NCI-H2196 treated with DMSO at 0.1 percent for 48 hours (cell line): Measurements from ENCODE around the gene IPCEF1.
A peak's percentile ranks its signal among the peaks of the same experiment; 100 is the strongest.

Experiments used
- DNase-seq: peaks from one replicate; lab custom pipeline; 2025; ENCODE audit not compliant: unreplicated experiment; lab: John Stamatoyannopoulos, UW

Gene IPCEF1

GRCh38 chr6:154297721-154298120 is 58.9 kb downstream of the IPCEF1 start:
- no peak for DNase-seq

GRCh38 chr6:154297210-154297609 is 59.4 kb downstream of the IPCEF1 start:
- DNase-seq, result no peak

GRCh38 chr6:154295733-154296132 is 60.9 kb downstream of the IPCEF1 start:
- no peak for DNase-seq

- DNase-seq, result no peak
These were observed 63.6 kb downstream of the IPCEF1 start for GRCh38 chr6:154292855-154293519.

GRCh38 chr6:154292066-154292465 is 64.5 kb downstream of the IPCEF1 start:
- DNase-seq, result no peak

GRCh38 chr6:154289818-154290508 is 66.6 kb downstream of the IPCEF1 start:
- DNase-seq, result peak; percentile 35

- no peak for DNase-seq
These were observed 70.8 kb downstream of the IPCEF1 start for GRCh38 chr6:154285826-154286225.

GRCh38 chr6:154284313-154284853 is 72.2 kb downstream of the IPCEF1 start:
- DNase-seq, result no peak

- DNase-seq, result no peak
These were observed 76.1 kb downstream of the IPCEF1 start for GRCh38 chr6:154280521-154280920.

- DNase-seq, result no peak
These were observed 79.0 kb downstream of the IPCEF1 start for GRCh38 chr6:154277629-154278017.

- DNase-seq, result peak; percentile 38
These were observed 79.6 kb downstream of the IPCEF1 start for GRCh38 chr6:154276810-154277628.

- no peak for DNase-seq
These were observed 82.4 kb downstream of the IPCEF1 start for GRCh38 chr6:154274168-154274567.

GRCh38 chr6:154268486-154268885 is 88.1 kb downstream of the IPCEF1 start:
- DNase-seq, result no peak

GRCh38 chr6:154267508-154268106 is 89.0 kb downstream of the IPCEF1 start:
- no peak for DNase-seq

- DNase-seq, result no peak
These were observed 90.0 kb downstream of the IPCEF1 start for GRCh38 chr6:154266560-154267099.

- DNase-seq, result no peak
These were observed 94.8 kb downstream of the IPCEF1 start for GRCh38 chr6:154261688-154262397.

- no peak for DNase-seq
These were observed 98.4 kb downstream of the IPCEF1 start for GRCh38 chr6:154258064-154258757.

- DNase-seq, result no peak
These were observed 99.5 kb downstream of the IPCEF1 start for GRCh38 chr6:154257067-154257466.

GRCh38 chr6:154252678-154253077 is 103.9 kb downstream of the IPCEF1 start:
- no peak for DNase-seq

GRCh38 chr6:154251116-154251515 is 105.5 kb downstream of the IPCEF1 start:
- DNase-seq, result no peak
